ENCODE measurements around the gene CFAP97.

DNA sequence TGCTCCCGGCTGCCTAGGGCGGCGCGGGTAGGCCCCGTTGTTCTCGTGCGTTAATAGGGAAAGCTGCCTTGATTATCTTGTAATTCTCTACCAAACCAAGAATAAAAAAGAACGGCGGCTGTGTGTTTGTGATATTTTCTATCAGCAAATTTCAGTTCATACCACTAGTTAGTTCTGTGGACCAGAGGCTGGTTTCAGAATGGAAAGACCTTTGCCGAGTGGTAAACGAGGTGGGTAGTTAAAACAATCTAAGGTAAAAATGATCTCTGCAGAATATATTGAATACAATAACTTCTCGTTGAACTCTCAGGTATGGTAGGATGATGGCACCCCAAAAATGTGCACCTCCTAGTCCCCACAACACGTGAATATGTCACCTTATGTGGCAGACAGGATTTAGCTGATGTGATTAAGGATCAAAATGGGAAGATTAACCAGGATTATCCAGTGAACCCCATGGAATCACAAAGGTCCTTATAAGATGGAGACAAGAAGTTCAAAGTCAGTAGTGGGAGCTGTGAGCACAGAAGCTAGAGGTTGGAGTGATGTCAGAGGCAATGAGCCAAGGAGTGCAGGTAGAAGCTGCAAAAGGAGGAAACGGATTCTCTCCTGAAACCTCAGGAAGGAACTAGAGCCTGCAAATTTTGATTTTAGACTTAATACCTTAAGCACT lies 574 bp upstream of the CFAP97 start:
- TF ChIP-seq, protein P1, sequence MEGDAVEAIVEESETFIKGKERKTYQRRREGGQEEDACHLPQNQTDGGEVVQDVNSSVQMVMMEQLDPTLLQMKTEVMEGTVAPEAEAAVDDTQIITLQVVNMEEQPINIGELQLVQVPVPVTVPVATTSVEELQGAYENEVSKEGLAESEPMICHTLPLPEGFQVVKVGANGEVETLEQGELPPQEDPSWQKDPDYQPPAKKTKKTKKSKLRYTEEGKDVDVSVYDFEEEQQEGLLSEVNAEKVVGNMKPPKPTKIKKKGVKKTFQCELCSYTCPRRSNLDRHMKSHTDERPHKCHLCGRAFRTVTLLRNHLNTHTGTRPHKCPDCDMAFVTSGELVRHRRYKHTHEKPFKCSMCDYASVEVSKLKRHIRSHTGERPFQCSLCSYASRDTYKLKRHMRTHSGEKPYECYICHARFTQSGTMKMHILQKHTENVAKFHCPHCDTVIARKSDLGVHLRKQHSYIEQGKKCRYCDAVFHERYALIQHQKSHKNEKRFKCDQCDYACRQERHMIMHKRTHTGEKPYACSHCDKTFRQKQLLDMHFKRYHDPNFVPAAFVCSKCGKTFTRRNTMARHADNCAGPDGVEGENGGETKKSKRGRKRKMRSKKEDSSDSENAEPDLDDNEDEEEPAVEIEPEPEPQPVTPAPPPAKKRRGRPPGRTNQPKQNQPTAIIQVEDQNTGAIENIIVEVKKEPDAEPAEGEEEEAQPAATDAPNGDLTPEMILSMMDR (IDR thresholded peaks at IDR 0.05; ENCODE audit: insufficient read depth, low read length, poor library complexity, severe bottlenecking) = no peak
- no peak for TF ChIP-seq EZH2phosphoT487 (conservative IDR thresholded peaks at IDR 0.05; ENCODE audit: low read length)

Measured in SU-DHL-6 (cell line).